WTC11 (cell line): ENCODE results near the gene CASKIN2. TPM values are rescaled to one million over a fixed set of nuclear protein-coding genes. Genes with fewer than 3 reads are reported as not detected.

Experiments
- ATAC-seq: fragments of 200-7000 bp; cut with Tn5 transposase; 2 replicates; pipeline ENCODE4 v1.10.0; 2021; ENCODE audit warnings: mild to moderate bottlenecking, moderate library complexity
- CTCF ChIA-PET: fragments of 300-600 bp; sonication (Branson Sonifier 250); formaldehyde crosslinking; loops from one replicate; lab custom pipeline; 2021; ENCODE audit warnings: antibody characterized with exemption; lab: Charles Lee
- POLR2A ChIA-PET: fragments of 350-600 bp; sonication (Branson Sonifier 250); formaldehyde crosslinking; loops from one replicate; lab custom pipeline; 2021; ENCODE audit warnings: antibody characterized with exemption; lab: Charles Lee
- DNase-seq: peaks from one replicate; pipeline ENCODE4 v3.0.0; 2021; ENCODE audit warnings: low spot score
- H3K27ac Mint-ChIP-seq: 2 replicates; pipeline ENCODE4 v1.8.0; 2021; ENCODE audit warnings: mixed read lengths
- H3K27me3 Mint-ChIP-seq: 2 replicates; pipeline ENCODE4 v1.8.0; 2021; ENCODE audit warnings: low read depth, mild to moderate bottlenecking, moderate library complexity, mixed read lengths
- H3K36me3 Mint-ChIP-seq: 2 replicates; pipeline ENCODE4 v1.8.0; 2021; ENCODE audit warnings: mixed read lengths
- H3K4me1 Mint-ChIP-seq: 2 replicates; pipeline ENCODE4 v1.8.0; 2022; ENCODE audit warnings: mixed read lengths
- H3K4me3 Mint-ChIP-seq: 2 replicates; pipeline ENCODE4 v1.8.0; 2021; ENCODE audit warnings: mild to moderate bottlenecking, moderate library complexity, mixed read lengths
- H3K9me3 Mint-ChIP-seq: 2 replicates; pipeline ENCODE4 v1.8.0; 2021; ENCODE audit warnings: mixed read lengths
- AR ChIP-seq: fragments of 250-450 bp; sonication (Bioruptor Pico); IDR thresholded peaks from 2 replicates; pipeline ENCODE4 v1.9.0; 2021; ENCODE audit warnings: mild to moderate bottlenecking
- ATF2 ChIP-seq: sonication (generic); formaldehyde crosslinking; IDR thresholded peaks from 2 replicates; pipeline ENCODE4 v1.8.1; 2022; ENCODE audit warnings: low read depth, missing genetic modification reagents, borderline replicate concordance
- CBFB ChIP-seq: sonication (generic); formaldehyde crosslinking; IDR thresholded peaks from 2 replicates; pipeline ENCODE4 v1.8.1; 2022; ENCODE audit warnings: mild to moderate bottlenecking, low read depth, missing genetic modification reagents
- ELF4 ChIP-seq: sonication (generic); formaldehyde crosslinking; IDR thresholded peaks from 2 replicates; pipeline ENCODE4 v1.8.1; 2022; ENCODE audit warnings: low read depth, mild to moderate bottlenecking, moderate library complexity, missing genetic modification reagents
- EMX1 ChIP-seq: fragments of 250-450 bp; sonication (Bioruptor Pico); IDR thresholded peaks from 2 replicates; pipeline ENCODE4 v1.8.0; 2021; ENCODE audit warnings: mild to moderate bottlenecking
- ETV6 ChIP-seq: sonication (generic); formaldehyde crosslinking; IDR thresholded peaks from 2 replicates; pipeline ENCODE4 v1.8.1; 2022; ENCODE audit warnings: mild to moderate bottlenecking, missing genetic modification reagents
- FOXK1 ChIP-seq: sonication (generic); formaldehyde crosslinking; IDR thresholded peaks from 2 replicates; pipeline ENCODE4 v1.8.0; 2022; ENCODE audit warnings: mild to moderate bottlenecking, moderate library complexity, missing genetic modification reagents
- FOXP4 ChIP-seq: sonication (generic); formaldehyde crosslinking; IDR thresholded peaks from 2 replicates; pipeline ENCODE4 v1.8.0; 2022; ENCODE audit warnings: mild to moderate bottlenecking, missing genetic modification reagents
- HMGXB4 ChIP-seq: sonication (generic); formaldehyde crosslinking; IDR thresholded peaks from 2 replicates; pipeline ENCODE4 v1.8.1; 2023; ENCODE audit warnings: mild to moderate bottlenecking, moderate library complexity, missing genetic modification reagents
- MLX ChIP-seq: sonication (generic); formaldehyde crosslinking; IDR thresholded peaks from 2 replicates; pipeline ENCODE4 v1.8.1; 2023; ENCODE audit warnings: mild to moderate bottlenecking, missing genetic modification reagents, moderate library complexity
- MXD4 ChIP-seq: fragments of 250-450 bp; sonication (Bioruptor Pico); IDR thresholded peaks from 2 replicates; pipeline ENCODE4 v1.8.0; 2021; ENCODE audit warnings: mild to moderate bottlenecking, moderate library complexity, borderline replicate concordance
- NFATC4 ChIP-seq: fragments of 250-450 bp; sonication (Bioruptor Pico); IDR thresholded peaks from 2 replicates; pipeline ENCODE4 v1.9.0; 2021; ENCODE audit warnings: mild to moderate bottlenecking
- NFE2L1 ChIP-seq: sonication (generic); formaldehyde crosslinking; IDR thresholded peaks from 2 replicates; pipeline ENCODE4 v1.8.1; 2023; ENCODE audit warnings: missing genetic modification reagents
- NR1H2 ChIP-seq: sonication (generic); formaldehyde crosslinking; IDR thresholded peaks from 2 replicates; pipeline ENCODE4 v1.9.0; 2021; ENCODE audit warnings: mild to moderate bottlenecking, moderate library complexity, missing genetic modification reagents
- NR3C1 ChIP-seq: sonication (generic); formaldehyde crosslinking; conservative IDR thresholded peaks from 2 replicates; pipeline ENCODE4 v1.8.1; 2023; ENCODE audit warnings: low read depth, mild to moderate bottlenecking, missing genetic modification reagents
- PRRX2 ChIP-seq: fragments of 250-450 bp; sonication (Bioruptor Pico); IDR thresholded peaks from 2 replicates; pipeline ENCODE4 v1.8.0; 2021; ENCODE audit warnings: mild to moderate bottlenecking
- RELA ChIP-seq: sonication (generic); formaldehyde crosslinking; IDR thresholded peaks from 2 replicates; pipeline ENCODE4 v1.8.1; 2022; ENCODE audit warnings: missing genetic modification reagents, mild to moderate bottlenecking, borderline replicate concordance
- STAT6 ChIP-seq: sonication (generic); formaldehyde crosslinking; conservative IDR thresholded peaks from 2 replicates; pipeline ENCODE4 v1.8.1; 2023; ENCODE audit warnings: mild to moderate bottlenecking, low read depth, missing genetic modification reagents, moderate library complexity
- TEAD1 ChIP-seq: sonication (generic); formaldehyde crosslinking; IDR thresholded peaks from 2 replicates; pipeline ENCODE4 v1.8.0; 2022; ENCODE audit warnings: mild to moderate bottlenecking, missing genetic modification reagents
- ZNF219 ChIP-seq: sonication (generic); formaldehyde crosslinking; IDR thresholded peaks from 2 replicates; pipeline ENCODE4 v1.8.0; 2023; ENCODE audit warnings: missing genetic modification reagents, mild to moderate bottlenecking, borderline replicate concordance
- ZNF317 ChIP-seq: sonication (generic); formaldehyde crosslinking; IDR thresholded peaks from 2 replicates; pipeline ENCODE4 v1.8.1; 2023; ENCODE audit warnings: low read depth, mild to moderate bottlenecking, moderate library complexity, missing genetic modification reagents, borderline replicate concordance
- ZNF396 ChIP-seq: fragments of 250-450 bp; sonication (Bioruptor Pico); IDR thresholded peaks from 2 replicates; pipeline ENCODE4 v1.8.0; 2021; ENCODE audit warnings: mild to moderate bottlenecking, moderate library complexity, borderline replicate concordance
- ZNF671 ChIP-seq: fragments of 250-450 bp; sonication (Bioruptor Pico); IDR thresholded peaks from 2 replicates; pipeline ENCODE4 v1.8.0; 2021; ENCODE audit warnings: mild to moderate bottlenecking
- total RNA-seq: library from RNA; stranded (reverse); gene quantifications from 3 replicates; pipeline ENCODE4 v1.2.3, GENCODE V29; 2021

Gene CASKIN2
- total RNA-seq, 1 experiment from 2014 or later, result 31.9 TPM

GRCh38 chr17:75476271-75476671, 39.1 kb downstream of the CASKIN2 start:
- DNase-seq, result no peak
- Mint-ChIP-seq H3K9me3 (no peaks in the 10 kb centered on the region), H3K27ac (peak overlapping the region; percentile 8; the same call in 1 of the 2 replicates)
- POLR2A ChIA-PET, result no interaction called here
- TF ChIP-seq ATF2 (CRISPR knock-in tag) (no peak), ELF4 (CRISPR knock-in tag) (no peak), ZNF317 (CRISPR knock-in tag) (no peak), MXD4 (CRISPR knock-in tag) (no peak), NR1H2 (CRISPR knock-in tag) (no peak), NR3C1 (no peak), FOXP4 (no peak), ZNF396 (CRISPR knock-in tag) (no peak), CBFB (no peak), TEAD1 (CRISPR knock-in tag) (no peak), NFATC4 (CRISPR knock-in tag) (no peak), ZNF219 (CRISPR knock-in tag) (no peak), ZNF671 (no peak), FOXK1 (no peak), EMX1 (CRISPR knock-in tag) (no peak), AR (CRISPR knock-in tag) (no peak), ETV6 (CRISPR knock-in tag) (no peak), HMGXB4 (CRISPR knock-in tag) (no peak)
- TF ChIP-seq, all 79 proteins: peak for 0
- no peaks in the 10 kb centered on the region; the same call in 1 of the 2 replicates for H3K36me3 Mint-ChIP-seq
- H3K4me1 Mint-ChIP-seq, result peaks cover 7% of the 10 kb centered on the region
- no peaks in the 10 kb centered on the region for H3K27me3 Mint-ChIP-seq
- CTCF ChIA-PET, result interaction anchor here (1.0 to 1.7 kb wide), 3 partner anchors 23 to 205 kb away, joined by 3 to 4 read pairs (median 4); partner anchors contain the start of gene MIF4GD
- no peak overlapping the region for H3K4me3 Mint-ChIP-seq
- ATAC-seq, result no peak

GRCh38 chr17:75475851-75476250, 39.5 kb downstream of the CASKIN2 start:
- ChIA-PET POLR2A (no interaction called here), CTCF (interaction anchor here (1.0 to 1.7 kb wide), 3 partner anchors 23 to 205 kb away, joined by 3 to 4 read pairs (median 4); partner anchors contain the start of gene MIF4GD)
- Mint-ChIP-seq H3K9me3 (no peaks in the 10 kb centered on the region), H3K4me3 (no peak overlapping the region), H3K27ac (no peak overlapping the region), H3K36me3 (no peaks in the 10 kb centered on the region; the same call in 1 of the 2 replicates), H3K27me3 (no peaks in the 10 kb centered on the region), H3K4me1 (peaks cover 7% of the 10 kb centered on the region)
- ATAC-seq (no peak), DNase-seq (no peak)
- no peak for TF ChIP-seq NFE2L1 (CRISPR knock-in tag)
- TF ChIP-seq RELA (CRISPR knock-in tag), result no peak
- no peak for TF ChIP-seq FOXP4
- TF ChIP-seq PRRX2 (CRISPR knock-in tag), result no peak
- TF ChIP-seq STAT6 (CRISPR knock-in tag), result no peak
- TF ChIP-seq NR3C1, result no peak
- TF ChIP-seq MLX (CRISPR knock-in tag), result no peak
